Spleen (tissue), 7 donors: ENCODE measurements around the gene ATAD5.

Experiments used
- POLR2A ChIP-seq, 3 donors: fragments of 450-650 bp; IDR thresholded peaks; one replicate each; pipeline ENCODE4 v1.5.1; 2017; ENCODE audit warnings: antibody characterized with exemption in 3 of 3, mild to moderate bottlenecking in 1 of 3
- TF ChIP-seq, protein P1 (sequence below), 11 experiments: fragments of 200-600 bp in 7 of 11; fragments of 450-650 bp in 4 of 11; sonication (generic) in 4 of 11; IDR thresholded peaks in 8 of 11; conservative IDR thresholded peaks in 3 of 11; 1 replicate in 7 of 11; 2 replicates in 4 of 11; pipeline versions ENCODE4 v1.4.0 to v1.8.0; 2016 to 2021; ENCODE audit warnings: antibody characterized with exemption in 11 of 11, inconsistent platforms in 4 of 11, mild to moderate bottlenecking in 1 of 11
- donor health status: DM: no; HTN: no; CAD: no; lungs with moderate emphysema.
- donor health status: DM: no; HTN: no; CAD: no.
- donor health status: DM: no; HTN: no; CAD: no.

DNA sequence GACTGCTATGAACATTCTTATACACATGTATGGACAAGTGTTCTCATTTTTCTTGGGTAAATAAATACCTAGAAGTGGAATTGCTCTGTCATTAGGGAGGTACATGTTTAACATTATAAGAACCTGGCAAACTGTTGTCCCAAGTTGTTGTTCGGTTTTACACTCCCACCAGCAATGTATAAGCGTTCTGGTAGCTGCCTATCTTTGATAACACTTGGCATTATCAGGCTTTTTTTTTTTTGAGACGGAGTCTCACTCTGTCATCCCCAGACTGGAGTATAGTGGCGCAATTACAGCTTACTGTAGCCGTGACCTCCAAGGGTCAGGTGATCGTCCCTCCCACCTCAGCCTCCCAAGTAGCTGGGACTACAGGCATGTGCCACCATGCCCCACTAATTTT, 16.3 kb downstream of the ATAD5 start:
- TF ChIP-seq, protein P1, sequence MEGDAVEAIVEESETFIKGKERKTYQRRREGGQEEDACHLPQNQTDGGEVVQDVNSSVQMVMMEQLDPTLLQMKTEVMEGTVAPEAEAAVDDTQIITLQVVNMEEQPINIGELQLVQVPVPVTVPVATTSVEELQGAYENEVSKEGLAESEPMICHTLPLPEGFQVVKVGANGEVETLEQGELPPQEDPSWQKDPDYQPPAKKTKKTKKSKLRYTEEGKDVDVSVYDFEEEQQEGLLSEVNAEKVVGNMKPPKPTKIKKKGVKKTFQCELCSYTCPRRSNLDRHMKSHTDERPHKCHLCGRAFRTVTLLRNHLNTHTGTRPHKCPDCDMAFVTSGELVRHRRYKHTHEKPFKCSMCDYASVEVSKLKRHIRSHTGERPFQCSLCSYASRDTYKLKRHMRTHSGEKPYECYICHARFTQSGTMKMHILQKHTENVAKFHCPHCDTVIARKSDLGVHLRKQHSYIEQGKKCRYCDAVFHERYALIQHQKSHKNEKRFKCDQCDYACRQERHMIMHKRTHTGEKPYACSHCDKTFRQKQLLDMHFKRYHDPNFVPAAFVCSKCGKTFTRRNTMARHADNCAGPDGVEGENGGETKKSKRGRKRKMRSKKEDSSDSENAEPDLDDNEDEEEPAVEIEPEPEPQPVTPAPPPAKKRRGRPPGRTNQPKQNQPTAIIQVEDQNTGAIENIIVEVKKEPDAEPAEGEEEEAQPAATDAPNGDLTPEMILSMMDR (IDR thresholded peaks at IDR 0.05 in 8 of 11, conservative IDR thresholded peaks at IDR 0.05 in 3 of 11): no peak
- no peak for TF ChIP-seq POLR2A (IDR thresholded peaks at IDR 0.05)
